NCI-H774 (cell line): Measurements from ENCODE around the gene NMS.

Experiments
- DNase-seq: peaks from one replicate; lab custom pipeline; 2025; lab: John Stamatoyannopoulos, UW

NMS gene

DNA sequence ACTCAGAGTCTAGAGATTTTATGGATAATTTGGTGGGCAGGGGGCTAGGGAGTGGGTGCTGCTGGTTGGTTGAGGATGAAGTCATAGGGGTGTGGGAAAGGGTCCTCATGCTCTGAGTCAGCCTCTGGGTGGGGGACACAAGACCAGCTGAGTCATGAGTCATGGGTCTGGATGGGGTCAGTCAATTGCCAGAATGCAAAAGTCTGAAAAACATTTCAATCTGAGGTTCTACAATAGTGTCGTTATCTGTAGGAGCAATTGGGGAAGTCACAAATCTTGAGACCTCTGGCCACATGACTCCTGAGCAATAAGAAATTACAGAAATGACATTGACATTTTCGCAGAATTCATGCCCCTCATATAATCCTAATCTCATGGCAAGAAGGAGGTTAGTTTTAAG is 15.1 kb downstream of the NMS start:
- DNase-seq: no peak

DNA sequence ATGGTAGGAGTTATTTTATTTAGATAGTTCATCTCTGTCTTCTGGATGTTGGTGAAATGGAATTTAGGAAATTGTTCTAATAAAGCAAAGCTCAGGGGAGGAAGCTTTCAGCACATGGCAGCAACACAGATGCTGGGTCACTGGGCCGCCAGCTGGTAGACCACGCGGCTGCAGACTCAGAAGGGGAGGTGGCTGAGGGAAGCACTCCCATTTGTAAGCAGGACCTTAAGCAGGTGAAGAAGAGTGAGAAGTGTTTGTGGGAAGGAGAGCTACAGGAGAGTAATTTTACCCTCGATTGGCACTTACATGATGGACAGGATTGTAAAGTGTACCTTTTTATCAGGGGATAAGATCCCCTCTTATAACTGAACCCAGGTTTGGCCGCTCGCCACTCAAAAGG is 24.4 kb downstream of the NMS start:
- no peak for DNase-seq

DNA sequence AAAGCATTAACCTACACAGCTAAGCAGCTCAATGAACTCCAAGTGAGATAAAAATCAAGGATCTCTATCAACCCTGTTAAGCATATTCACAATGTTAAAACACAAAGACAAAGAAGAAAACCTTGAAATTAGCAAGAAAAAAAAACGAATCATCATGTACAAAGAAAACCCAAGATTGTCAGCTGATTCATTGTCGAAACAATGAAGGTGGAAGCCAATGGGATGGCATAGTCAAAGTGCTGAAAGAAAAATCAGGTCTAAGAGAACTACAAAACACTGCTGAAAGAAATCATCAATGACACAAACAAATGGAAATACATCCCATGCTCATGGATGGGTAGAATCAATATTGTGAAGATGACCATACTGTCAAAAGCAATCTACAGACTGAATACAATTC is 32.5 kb downstream of the NMS start:
- DNase-seq: no peak

DNA sequence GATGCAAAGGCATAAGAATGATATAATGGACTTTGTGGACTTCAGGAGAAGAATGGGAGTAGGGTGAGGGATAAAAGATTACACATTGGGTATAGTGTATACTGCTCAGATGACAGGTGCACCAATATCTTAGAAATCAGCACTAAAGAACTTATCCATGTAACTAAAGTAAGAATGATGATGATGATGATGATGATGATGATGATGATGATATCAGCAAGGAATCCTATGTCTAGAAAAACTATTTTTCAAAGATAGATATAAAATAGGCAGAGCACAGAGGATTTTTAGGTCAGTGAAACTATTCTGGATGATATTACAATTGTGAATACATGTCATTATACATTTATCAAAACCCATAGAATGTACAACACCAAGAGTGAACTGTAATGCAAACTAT is 34.3 kb downstream of the NMS start:
- no peak for DNase-seq

DNA sequence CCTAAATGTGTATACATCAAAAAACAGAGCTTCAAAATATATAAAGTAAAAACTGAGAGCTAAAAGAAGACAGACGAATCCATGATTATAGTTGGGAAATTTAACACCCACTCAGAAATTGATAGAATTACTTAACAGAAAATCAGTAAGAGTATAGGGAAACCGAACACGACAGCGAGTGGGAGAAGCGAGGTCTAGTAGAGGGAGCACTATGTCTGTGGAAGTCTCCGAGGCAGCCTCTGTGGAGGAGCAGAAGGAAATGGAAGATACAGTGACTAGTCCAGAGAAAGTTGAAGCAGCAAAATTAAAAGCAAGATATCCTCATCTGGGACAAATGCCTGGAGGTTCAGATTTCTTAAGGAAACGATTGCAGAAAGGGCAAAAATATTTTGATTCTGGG is 38.8 kb downstream of the NMS start:
- no peak for DNase-seq

DNA sequence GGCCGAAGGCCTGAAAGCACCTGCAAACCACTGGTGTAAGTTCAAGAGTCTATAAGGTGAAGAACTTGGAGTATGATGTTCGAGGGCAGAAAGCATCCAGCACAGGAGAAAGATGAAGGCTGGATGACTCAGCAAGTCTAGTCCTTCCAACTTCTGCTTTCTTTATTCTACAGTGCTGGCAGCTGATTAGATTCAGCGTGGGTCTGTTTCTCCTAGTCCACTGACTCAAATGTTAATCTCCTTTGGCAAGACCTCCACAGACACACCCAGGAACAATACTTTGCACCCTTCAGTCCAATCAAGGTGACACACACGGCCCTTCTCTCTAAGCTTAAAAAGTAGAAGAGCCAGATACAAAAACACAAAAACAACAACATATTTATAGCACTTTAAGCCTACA is 43.4 kb downstream of the NMS start:
- no peak for DNase-seq

DNA sequence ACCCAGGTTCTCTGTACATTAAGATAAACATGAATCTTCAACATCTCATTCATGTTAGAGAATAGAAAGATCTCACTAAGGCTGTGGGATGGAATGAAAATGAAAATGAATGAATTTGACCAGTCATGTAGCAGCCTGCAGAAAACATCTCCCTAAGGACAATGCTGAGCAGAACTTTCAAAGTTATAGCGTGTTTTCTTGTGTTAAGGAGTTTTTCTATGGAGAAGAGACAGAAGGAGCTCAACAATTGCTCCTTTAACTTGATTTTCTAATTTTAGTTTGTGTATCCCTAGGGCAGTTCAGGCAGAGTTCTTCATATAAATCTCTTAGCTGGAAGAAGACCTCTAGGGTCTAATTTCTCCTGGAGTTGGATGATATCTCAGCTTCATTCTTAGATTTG is 47.3 kb downstream of the NMS start:
- DNase-seq: no peak

DNA sequence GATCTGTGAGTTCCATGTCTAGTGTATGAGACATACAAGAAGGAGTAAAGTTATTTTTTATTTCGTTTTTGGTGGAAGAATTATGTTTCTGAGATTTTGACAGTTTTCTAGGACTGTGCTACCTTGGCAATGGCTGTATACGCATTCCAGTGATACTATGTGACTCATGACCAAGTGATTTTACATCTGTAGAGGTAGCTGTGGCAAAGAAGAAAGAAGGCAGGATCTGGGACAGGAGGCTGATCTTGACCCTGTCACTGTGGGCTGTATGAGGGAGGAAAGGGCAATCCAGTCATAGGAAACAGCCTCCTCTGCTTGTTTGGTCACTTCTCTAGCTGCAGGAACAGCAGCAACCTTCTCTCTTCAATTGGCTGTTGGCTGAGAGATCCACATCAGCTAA is 48.5 kb downstream of the NMS start:
- no peak for DNase-seq

DNA sequence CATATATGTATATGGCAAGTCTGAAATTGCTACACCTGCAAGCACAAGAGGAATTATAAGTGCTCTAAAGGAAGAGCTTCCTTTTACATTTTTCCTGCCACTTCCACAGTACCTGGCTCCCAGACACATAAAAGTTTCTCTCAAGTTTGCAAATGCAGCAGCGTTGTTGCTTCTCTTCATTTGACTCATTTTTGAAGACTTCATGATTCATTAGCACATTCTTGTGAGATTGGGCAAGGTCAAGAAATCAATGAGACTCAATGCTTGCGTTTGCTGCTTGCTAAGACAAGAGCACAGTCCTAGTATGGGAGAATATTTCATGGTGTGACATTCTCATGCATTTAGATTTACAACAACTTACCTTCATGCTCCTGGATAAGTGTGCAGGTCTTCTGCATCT is 49.9 kb downstream of the NMS start:
- DNase-seq: no peak

DNA sequence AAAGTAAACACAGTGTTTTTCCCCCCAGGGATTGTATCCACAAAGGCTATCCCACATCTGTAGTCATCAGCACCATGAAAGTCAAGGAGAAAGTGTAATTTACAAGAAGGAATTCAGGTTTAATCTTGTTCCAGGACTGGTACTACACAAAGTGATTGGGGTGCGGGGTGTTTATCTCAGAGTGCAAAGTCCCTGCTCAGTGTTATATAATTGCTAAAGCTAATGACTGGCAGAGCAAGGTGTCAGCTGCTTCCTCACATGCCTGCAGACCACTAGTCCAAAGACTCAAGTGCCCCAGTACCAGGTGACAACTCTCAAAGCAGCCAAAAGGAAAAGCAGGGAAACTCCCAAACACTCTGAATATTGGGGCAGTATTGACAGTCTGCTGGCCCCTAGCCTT is 52.1 kb downstream of the NMS start:
- DNase-seq: no peak

DNA sequence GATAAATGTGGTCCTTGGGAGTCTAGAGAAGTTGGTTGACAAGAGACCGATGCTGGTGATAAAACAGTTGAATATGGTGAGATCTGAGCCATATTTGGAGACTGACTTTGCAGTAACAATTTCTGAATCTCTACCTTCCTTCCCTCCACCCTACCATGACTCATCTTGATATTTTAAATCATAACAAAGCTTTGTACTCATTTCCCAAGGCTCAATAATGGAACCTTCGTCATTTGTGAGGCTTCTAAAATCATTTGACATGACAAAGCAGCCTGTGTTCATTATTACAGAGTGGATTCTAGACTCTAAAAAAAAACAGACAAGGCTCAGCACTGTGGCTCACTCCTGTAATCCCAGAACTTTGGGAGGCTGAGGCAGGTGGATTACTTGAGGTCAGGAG is 54.0 kb downstream of the NMS start:
- DNase-seq: no peak

DNA sequence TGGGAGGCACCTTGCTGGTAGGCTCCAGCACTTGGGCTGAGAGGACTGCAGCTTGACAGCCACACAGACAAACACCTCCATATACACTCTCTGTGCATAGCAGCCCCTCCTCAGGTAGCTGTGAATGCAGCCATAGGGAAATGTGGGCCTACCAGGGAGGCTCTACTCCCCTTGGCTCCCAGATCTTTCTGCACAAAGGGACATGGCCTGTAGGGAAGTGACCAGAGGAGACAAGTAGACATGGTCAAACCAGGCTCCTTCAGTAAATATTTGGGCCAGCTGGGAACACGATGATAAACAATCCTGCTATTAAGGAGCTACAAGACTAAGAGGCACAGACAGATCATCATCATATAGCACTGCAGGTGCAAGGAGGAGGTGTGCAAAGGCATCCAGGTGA is 56.6 kb downstream of the NMS start:
- no peak for DNase-seq

DNA sequence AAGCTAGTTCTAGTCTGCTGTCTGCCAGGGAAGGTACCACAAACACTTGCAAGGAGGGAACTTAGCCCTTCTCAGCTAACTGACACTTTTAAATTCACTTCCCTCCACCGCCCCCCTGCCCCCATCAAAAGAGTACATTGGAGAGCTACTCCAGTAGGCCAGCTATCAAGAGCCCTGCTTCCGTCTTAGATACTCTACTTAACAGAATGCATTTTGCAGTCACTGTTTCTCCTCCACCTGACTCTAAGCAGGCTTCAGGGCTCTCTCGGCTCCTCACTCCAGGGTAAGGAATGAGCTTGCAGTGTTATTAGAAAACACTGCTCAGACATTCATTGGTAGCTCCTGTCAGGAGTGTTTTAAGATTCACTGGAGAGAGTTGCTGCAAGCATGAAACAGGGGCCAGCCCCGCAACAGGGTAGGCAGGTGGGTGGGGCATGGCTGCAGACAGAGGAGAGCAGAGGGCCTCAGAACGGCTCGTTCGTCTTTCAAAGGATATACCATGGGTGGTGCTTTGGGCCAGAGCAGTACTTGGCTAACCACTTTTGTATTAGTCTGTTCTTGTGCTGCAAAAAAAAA is 57.2 kb downstream of the NMS start:
- DNase-seq: no peak

DNA sequence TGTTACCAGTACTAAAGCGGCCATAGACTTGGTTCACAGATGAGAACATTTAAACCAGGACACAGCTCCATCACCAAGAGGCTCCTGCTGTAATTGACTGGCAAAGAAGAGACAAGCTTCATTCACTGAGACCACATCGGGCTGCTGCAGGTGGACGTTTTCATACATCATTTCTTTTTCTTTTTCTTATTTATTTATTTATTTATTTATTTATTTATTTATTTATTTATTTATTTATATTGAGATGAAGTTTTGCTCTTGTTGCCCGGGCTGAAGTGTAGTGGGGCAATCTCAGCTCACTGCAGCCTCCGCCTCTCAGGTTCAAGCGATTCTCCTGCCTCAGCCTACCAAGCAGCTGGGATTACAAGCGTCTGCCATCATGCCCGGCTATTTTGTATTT is 58.9 kb downstream of the NMS start:
- no peak for DNase-seq

DNA sequence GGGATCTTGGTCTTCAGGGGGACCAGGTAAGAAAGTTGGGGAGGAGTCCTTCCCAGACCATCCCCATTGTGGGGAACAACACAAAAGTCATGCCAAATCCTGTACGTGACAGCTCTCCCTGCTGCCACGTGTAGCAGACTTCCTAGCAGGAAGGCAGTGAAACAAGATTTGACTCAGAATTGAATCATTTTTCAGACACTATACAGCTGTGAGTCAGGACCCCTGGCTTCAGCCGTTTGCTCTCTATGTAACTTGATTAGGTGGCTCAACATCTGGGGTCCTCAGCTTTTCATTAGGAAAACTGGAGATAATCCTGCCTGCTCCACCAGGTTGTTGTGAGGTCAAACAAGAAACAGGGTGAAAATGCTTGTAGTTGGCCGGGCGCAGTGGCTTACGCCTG is 59.6 kb downstream of the NMS start:
- no peak for DNase-seq
